NOMO-1 treated with dmso at 0.1 percent for 144 hours (cell line): ENCODE results near the gene MRFAP1.
"Not testable (repeated sequence)": the region's sequence is repeated elsewhere in the genome, so short reads cannot be mapped to it uniquely, and the experiment has no call there.

Source experiments
- DNase-seq: peaks from one replicate; lab custom pipeline; 2025; ENCODE audit not compliant: unreplicated experiment; lab: John Stamatoyannopoulos, UW

Gene MRFAP1

GRCh38 chr4:6633091-6633906 lies 7.2 kb upstream of the MRFAP1 start:
- peak; percentile 87 for DNase-seq

- DNase-seq = no peak
These were observed 5.7 kb upstream of the MRFAP1 start for GRCh38 chr4:6634746-6635145.

- DNase-seq = no peak
These were observed 1.3 kb upstream of the MRFAP1 start for GRCh38 chr4:6639137-6639680.

GRCh38 chr4:6641164-6641970 lies 882 bp downstream of the MRFAP1 start:
- no peak for DNase-seq

- no peak for DNase-seq
These were observed 1.5 kb downstream of the MRFAP1 start for GRCh38 chr4:6641971-6642320.

- DNase-seq = no peak
These were observed 2.8 kb downstream of the MRFAP1 start for GRCh38 chr4:6643141-6643847.

- DNase-seq = no peak
These were observed 4.5 kb downstream of the MRFAP1 start for GRCh38 chr4:6644792-6645530.

- no peak for DNase-seq
These were observed 6.7 kb downstream of the MRFAP1 start for GRCh38 chr4:6647169-6647568.

GRCh38 chr4:6647582-6648230 lies 7.2 kb downstream of the MRFAP1 start:
- DNase-seq = no peak

GRCh38 chr4:6649216-6649615 lies 8.7 kb downstream of the MRFAP1 start:
- no peak for DNase-seq

GRCh38 chr4:6654211-6654610 lies 13.7 kb downstream of the MRFAP1 start:
- not testable (repeated sequence) for DNase-seq

- not testable (repeated sequence) for DNase-seq
These were observed 14.8 kb downstream of the MRFAP1 start for GRCh38 chr4:6655291-6655690.

- no peak for DNase-seq
These were observed 15.4 kb downstream of the MRFAP1 start for GRCh38 chr4:6655924-6656323.

GRCh38 chr4:6657242-6658208 lies 17.0 kb downstream of the MRFAP1 start:
- no peak for DNase-seq

GRCh38 chr4:6658209-6658595 lies 17.7 kb downstream of the MRFAP1 start:
- DNase-seq = no peak

- DNase-seq = no peak
These were observed 18.2 kb downstream of the MRFAP1 start for GRCh38 chr4:6658597-6659075.

- DNase-seq = no peak
These were observed 19.4 kb downstream of the MRFAP1 start for GRCh38 chr4:6659897-6660296.

GRCh38 chr4:6660430-6660829 lies 19.9 kb downstream of the MRFAP1 start:
- no peak for DNase-seq

GRCh38 chr4:6662591-6662990 lies 22.1 kb downstream of the MRFAP1 start:
- DNase-seq = no peak
